ENCODE results near the gene A2M.

Gene A2M

DNA sequence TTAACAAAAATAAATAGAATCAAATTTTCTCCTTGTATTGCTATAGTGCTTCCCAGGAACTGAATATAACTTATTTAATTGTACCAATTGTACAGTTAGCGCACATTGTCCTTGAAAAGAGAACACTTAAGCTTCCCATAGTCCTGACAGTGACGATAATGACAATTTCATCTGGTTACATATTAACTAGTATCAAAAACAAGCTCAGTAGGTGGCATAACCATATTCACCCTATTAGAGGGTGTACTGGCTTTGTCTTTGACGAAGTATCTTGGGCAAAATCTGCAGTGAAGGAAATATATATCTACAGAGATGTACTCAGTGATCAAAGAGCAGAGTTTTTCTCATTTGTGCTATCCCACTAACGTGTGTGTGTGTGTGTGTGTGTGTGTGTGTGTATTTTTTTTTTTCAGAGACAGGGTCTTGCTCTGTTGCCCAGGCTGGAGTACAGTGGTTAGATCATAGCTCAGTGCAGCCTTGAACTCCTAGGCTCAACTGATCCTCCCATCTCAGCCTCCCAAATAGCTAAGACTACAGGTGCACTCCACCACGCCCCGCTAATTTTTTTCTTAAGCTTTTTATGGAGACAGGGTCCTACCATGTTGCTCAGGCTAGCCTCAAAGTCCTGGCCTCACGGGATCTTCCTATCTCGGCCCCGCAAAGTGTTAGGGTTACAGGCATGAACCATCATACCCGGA lies 4.9 kb upstream of the A2M start:
- no peak for DNase-seq (ENCODE audit: low spot score)

DNA sequence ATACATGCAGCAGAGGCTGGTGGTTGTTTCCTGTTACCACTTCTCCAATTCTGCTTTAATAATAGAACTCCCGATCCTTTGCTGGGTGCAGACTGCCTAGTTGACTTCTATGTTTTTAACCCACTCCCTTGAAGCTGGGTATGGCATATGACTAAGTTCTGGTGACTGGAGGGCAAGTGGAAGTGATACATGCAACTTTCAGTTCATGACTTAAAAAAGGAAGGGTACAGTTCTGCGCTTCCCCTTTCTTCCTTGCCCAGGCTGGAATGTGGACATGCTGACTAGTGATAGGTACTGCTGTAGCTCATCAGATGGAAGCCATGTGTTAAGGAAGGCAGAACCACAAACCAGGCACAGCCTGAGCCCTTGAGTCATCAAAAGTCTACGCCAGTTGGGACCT lies 2.4 kb upstream of the A2M start:
- no peak for DNase-seq (ENCODE audit: low spot score)

DNA sequence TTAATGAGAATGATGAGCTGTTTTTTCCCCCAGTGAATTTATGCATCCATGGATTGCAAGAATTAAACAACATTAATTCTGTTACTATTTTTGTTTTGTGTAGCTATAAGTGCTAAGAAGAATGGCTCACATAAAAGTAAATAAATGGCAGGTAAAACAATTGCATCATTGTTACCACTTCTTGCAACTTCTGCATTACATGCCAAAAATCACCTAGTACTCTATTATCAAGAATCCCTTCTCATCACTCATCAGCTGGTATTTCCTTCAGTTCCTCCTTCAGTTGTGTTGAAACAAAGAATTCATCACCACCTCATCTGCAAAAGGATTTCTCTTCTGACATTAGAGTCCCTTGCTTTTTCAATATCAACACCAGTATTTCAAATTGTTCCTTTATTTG lies 773 bp downstream of the A2M start:
- DNase-seq (ENCODE audit: low spot score) = no peak

DNA sequence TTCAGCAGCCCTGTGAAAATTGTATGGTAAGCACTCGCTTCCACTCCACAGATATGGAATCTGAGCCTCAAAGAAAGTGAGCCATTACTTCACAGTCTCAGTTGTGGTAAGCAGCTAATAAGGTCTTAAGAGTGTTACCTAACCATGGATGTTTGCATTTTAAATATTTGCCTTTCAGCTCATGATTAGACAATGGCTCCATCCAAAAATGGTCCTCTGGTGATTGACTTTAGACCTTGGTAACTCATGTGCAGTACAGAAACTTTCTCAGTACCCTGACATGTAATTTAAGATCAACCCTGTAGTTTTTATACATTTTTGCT lies 1.8 kb downstream of the A2M start:
- no peak for DNase-seq (ENCODE audit: low spot score)

DNA sequence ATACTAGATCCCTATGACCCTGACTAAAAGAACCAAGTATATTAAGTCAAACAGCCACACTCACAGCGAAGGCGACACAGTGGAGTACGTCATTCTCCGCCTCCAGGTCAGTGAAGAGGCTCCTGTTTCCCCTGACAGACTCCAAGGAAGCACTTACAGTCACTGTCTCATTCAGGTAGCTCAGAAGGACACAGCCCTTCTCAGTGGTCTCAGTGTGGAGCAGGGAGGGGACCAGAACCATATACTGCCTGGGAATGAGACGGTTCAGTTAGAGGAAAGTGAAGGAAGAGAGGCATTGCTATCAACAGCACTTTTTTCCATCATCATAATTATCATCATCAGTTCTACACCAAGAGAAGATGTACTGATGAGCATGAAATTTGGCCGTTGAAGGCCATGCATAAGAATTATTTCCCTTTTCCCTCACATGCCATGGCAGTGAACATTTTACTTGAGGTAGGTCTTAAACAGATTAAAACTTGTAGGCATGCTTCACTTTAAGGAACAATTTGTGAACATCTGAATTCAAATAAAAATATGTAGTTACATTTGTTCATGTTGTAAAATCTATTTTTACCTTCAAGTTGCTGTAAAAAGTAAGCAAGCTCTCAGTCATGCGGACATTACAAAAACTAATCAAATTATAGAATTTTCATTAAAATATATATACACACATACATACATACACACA lies 2.3 kb downstream of the A2M start:
- no peak for DNase-seq (ENCODE audit: low spot score)

DNA sequence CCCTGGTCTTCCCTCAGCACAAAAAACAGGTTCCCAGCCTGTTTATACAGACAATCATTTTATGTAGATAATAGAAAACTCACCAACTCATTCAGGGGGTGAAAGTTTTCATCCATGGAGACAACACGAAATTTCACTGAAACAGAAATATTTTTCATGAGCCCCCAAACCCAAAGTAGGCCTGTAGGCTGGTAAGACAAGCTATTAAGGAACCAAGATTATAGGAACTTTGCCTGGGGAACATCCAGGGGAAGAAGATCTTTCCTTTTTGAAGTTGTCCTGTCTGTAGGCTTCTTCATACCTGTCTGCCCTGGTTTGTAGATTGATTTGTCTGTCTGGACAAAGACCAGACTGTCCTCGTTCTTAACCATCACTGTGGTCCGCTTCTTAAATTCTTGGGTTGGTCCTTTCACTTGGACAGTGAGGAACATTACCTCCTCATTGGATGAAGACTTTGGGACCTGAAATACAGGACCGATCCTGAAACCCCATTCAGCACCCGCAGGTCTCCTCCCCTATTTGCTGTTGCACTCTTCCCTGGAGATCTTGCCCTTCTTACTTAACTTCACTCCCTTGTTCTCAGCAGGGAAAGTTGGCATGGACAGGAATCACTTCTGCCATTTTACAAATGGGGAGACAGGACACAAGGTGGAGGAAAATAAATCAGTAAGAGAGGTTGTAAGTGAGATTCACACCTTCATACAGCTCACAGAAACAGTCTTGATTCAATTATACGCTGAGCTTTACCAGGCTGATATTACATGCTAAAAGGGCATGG lies 3.5 kb downstream of the A2M start:
- DNase-seq (ENCODE audit: low spot score) = no peak

DNA sequence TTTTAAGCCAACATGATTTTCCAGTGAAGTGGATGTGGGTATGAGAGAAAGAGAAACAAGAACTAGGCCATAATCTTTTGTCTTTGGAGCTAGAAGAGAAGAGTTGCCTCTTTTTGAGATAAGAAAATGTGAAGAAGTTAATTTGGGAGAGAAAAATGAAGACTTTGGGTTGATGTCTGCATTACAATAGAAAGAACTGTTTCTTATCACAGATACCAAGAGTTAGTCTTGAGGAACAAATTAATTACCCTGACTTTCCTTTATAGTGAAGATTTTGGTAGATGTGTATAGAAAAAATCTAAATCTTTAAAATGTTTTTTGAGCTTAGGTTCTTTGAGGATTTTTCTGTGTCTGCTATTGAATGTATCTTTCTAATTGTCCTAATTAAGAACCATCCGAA lies 4.2 kb downstream of the A2M start:
- DNase-seq (ENCODE audit: low spot score) = no peak

DNA sequence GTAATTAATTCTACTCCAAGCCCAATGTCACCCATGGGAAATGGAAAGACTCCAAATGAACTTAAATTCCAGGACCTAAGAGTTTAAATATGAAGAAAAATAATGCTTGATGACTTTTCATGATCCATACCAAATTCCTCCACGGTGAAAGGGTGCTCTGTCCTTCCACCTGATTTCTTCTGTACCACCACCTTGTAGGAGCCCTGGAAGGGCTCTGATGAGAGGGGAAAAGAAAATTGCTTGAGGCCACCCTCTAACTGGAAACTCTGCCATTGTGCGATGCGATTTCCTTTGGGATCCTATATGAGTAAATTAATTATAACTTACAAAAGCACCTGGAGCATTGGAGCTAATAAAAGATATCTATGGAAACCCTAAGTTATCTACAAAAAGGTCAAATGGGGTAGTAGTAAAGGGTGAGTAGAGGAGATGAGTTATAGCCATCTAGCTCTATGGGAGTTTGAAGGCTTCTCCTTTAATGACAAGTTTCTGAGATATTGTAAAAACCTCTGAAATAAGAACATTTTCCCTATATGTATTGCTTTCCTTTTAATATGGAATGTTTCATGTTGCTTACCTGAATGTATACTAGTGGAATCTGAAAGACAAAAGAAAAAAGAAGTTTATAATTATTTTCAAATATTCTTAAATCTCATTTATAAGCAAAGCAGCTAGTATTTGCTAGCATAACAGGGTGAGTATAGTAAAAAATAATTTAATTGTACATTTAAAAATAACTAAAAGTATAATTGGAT lies 5.8 kb downstream of the A2M start:
- no peak for DNase-seq (ENCODE audit: low spot score)

DNA sequence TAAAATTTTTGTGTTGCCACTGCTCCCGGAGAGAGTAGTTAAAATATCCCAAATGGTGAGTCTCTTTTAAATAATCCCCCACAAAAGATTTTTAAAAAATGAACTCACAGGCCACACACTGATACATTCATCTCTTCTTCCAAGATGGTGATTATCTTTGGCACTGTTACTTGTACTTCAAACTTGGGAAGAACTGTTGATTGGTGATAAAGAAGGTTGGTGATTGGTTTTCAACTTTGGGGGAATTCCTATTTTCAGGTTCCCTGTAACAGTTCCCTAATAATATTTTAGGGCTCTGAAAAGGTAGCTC lies 6.6 kb downstream of the A2M start:
- DNase-seq (ENCODE audit: low spot score) = no peak

DNA sequence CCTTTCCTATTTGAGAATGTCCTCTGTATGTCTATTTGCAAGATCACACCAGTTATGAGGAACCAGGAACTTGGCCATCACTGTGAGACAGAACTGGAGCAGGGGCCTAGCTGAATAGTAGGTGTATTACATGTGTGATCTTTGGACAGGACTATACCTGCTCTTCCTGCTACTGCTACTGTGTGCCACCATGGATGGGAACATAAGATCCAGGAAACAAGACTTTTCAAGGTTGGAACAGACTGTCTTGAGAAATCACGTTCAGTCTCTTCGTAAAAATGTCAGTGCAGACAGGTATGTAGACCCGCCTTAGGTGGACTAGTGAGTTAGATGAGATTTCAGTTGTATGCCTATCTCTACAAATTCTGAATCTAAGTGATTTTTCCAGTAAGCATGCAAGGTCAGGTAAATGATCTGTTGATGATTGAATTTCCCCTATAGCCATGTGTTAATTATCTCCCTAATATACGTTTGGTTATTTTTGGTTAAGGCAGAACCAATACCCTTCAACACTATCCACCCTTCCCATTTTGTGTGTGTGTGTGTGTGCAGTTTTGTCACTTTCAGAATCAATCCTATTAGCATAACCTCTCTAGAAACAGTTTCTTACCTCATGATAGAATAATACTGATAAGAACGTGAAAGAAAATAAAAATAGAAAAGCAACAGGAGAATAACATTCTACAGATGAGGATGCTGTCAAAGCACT lies 7.1 kb downstream of the A2M start:
- DNase-seq (ENCODE audit: low spot score) = no peak

DNA sequence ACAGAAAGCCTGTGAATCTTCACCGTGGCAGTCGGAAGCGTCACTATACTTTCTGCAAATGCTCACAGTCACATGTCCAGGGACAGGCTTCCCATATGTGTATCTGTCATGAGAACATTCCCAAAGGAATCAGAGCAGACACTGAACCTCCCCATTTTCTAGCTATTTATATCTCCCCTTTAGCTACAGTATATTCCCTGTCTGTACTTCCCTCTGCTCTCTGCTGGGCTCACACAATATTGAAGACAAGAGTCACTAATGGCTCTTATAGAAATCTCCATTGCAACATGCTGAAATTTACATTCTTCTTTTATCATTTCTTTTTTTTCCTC lies 8.2 kb downstream of the A2M start:
- no peak for DNase-seq (ENCODE audit: low spot score)

DNA sequence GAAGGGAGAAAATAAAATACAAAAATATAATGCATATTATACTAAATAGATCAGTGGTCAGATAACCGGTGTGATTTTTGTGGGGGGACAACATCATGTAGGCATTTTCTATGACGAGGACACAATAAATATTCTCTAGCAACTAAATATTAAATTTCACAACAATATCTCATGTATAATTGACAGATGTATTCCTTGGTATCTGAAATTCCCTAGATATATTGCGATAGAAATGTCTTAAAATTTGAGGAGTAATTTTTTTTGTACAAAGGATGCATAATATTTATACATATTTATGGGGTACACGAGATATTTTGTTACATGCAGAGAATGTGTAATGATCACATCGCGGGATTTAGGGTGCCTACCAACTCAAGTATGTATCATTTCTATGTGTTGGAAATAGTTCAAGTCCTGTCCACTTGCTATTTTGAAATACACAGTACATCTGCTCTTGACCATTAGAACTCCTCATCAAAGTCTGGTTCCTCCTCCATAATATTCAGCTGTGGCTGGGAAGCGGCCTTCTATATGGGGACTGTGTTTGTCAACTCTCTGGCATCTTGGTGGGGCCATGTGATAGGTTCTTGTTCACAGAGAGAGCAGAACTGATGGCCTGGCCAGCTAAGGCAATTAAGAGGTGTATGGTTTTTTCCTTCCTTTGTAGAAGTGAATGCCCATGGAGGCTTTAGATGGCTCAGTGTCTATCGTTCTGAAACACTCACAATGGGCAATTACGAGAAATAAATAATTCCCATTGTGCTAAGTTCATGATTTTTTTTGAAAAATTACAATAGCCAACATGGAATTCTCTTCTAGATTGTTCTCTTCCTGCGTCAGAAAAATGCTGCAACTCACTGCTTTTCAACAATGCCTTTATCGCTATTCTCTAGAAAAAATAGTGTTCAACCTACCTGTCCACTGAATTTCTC lies 8.8 kb downstream of the A2M start:
- DNase-seq (ENCODE audit: low spot score) = no peak

DNA sequence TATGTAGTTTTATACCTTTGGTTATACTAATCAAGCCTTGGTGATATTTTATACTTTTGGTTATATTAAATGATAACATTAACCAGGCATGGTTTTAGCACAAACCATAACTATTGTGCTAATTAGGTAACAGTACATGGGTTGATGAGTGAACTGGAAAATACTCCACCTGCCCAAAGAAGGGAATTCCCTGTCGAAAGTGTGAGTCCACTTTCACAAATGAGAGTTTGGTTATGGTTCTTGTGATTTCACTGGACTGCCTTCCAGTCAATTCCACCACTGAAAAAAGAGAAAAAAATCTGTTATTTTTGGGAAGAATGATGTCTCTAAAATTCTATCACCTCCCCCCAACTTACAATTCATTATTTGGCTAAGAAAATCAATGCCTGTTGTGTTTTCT lies 9.7 kb downstream of the A2M start:
- DNase-seq (ENCODE audit: low spot score) = no peak

DNA sequence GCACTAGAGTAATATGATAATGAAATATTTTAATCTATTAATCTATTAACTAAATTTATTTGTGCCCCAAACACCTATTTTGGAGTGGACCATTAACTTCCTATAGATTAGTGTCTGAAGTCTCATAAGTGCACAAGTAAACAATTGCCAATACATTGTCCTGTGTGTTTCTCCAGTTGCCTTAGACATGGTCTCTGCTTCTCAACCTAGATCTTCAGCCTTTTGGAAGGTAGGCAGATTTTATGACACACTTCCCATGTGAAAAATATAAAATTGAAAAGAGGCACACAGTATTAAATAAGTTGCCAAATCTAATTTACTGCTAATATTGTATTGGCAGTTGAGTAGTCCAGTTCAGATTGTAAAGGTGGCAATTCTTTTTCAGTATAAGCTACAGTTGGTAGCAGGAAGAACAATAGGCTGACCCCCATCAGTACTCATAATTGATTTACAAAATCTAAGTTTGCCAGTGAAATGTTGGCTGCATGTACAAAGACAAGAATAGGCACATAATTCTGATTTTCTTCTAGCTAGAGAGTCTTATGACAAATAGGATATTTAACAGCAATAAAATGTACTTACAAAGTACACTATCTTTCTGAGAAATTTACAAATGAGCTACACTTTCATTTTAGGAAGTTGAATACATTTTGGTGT lies 10.8 kb downstream of the A2M start:
- no peak for DNase-seq (ENCODE audit: low spot score)

DNA sequence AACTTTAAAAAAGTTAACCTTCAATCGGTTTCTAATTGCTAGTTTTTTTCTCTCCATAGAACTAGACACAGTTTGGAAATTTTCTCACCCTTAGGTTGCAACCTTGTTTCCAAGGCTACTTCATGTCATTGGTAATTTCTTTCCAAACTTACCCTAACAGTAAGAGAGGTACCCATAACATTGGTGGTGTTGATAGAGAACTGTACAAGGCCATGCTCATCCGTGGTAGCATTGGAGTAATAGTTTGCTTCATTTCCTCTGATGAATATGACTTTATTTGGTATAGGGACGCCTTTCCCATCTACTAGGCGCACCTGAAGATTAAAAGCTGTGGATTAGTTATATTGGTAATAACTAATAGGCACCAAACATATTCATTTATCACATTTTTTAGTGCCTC lies 11.6 kb downstream of the A2M start:
- DNase-seq (ENCODE audit: low spot score) = no peak

DNA sequence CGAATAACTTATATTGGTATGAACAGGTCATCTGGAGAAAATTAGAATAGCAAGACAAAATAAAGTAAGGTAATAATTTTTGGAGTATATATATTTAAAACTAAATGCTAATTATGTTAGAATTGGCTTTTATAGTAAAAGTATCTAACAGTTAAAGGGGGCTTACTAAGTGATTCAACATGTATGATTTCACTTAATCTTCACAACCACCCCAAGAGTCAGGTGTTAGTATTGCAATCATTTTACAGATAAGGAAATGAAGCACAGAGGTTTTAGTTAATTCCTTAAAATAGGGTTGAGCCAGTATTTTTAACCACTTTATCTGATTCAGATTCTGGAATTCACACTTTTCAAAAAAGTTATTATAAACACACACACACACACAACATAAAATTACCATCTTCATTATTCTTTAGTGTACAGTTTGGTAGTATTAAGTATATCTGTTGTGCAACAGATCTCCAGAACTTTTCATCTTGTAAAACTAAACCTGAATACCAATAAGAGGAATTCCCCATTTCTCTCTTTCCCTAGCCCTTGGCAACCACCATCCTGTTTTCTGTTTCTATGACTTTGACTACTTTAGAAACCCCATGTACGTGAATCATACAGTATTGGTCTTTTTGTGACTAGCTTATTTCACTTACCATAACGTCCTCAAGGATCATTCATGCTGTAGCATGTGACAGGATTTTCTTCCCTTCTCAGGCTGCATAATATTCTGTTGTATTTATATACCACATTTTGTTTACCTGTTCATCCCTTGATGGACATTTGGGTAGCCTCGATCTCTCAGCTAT lies 12.5 kb downstream of the A2M start:
- no peak for DNase-seq (ENCODE audit: low spot score)

DNA sequence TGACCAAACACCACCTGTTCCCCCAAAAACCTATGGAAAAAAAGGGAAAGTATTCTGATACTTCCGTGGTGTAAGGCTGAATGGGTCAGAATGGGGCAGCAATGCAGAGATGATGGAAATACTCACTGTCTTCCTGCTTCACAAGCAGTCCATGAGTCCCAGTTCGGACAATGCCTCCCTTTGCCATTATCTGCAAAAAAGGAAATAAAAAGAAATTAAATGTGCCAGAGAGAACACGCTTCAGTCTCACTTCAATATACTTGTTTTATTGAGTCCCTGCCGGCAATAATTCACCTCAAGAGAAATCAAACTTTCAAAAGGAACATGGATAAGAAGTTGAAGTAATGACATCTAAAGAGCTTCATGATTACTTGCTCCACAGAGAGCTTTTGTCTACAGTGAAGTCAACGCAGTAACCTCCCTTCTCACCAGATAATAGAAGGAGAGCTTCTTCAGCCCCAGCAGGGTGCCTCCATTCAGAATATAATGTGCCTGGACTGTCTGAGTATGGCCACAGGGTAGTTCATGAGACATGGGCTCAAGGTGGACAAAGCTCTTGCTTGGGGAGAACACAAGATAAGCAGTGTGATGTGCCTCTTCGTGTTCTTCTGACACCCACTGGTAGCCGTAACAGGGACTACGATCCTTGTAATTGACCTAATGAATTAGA lies 14.6 kb downstream of the A2M start:
- DNase-seq (ENCODE audit: low spot score) = no peak

DNA sequence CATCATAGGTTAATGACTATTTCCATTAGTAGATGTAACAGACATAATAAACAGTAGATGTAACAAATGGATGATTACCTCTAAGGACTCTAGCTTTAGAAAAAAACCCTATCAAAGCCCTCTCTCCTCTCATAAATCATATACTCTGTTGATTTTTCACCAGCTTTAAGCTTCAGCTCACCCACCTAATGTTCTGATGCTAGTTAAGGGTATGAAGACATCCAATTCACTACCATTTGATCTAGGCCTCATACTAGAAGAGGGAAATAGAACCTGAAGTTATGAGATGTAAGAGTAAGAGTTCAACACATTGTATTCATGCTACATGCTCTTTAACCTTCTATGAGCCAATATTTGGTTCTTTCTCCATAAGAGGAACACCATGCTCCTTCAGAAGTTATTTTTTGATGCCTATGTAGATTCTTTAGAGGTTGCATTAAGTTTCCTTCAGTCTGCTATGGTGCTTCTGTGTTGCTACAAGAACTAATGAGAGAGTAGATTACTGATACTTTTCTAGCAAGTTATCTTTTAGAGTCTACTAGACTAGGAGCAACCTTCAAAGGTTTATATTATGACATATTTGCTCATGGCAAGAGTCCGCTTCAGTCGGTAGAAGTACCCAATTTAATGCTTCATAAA lies 16.0 kb downstream of the A2M start:
- no peak for DNase-seq (ENCODE audit: low spot score)
